ENCODE data around the gene PCBP3. TPM values are rescaled to one million over a fixed set of nuclear protein-coding genes. Genes with fewer than 3 reads are reported as not detected.

The PCBP3 gene
- total RNA-seq, 6 experiments from 2014 or later, result 0.37 to 1.5 (median 0.69) TPM

DNA sequence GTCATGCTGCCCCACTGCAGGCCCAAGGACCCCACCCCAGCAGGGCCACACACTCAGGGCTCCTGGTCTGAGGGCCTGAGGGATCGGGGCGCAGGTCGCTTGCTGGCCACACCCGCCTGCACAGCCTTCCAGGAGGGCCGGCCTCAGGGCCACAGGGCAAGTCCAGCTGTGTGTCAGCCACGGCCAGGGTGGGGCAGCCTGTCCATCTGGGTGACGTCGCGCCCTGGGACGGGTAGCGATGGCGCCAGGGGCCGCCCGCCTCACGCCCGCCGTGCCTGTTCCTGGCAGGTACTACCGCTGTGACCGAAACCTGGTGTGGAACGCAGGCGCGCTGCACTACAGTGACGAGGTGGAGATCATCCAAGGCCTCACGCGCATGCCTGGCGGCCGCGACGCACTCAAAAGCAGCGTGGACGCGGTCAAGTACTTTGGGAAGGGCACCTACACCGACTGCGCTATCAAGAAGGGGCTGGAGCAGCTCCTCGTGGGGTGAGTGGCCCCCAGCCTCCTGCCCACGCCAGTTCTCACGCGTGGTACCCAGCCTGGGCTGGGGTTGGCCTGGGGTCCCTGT lies 340.5 kb downstream of the PCBP3 start:
- DNase-seq (peak; percentile 19 to 57 (median 48)), ATAC-seq (no peak)
- intact Hi-C loops (cut with DNase I), result no loop called here
- no peak for TF ChIP-seq POLR2A (IDR thresholded peaks at IDR 0.05)
- TF ChIP-seq CTCF (IDR thresholded peaks at IDR 0.05), result no peak
- Histone ChIP-seq H3K27ac (no peak overlapping the region), H3K4me3 (no peak overlapping the region), H3K9me3 (no peaks in the 10 kb centered on the region), H3K36me3 (no peaks in the 10 kb centered on the region), H3K27me3 (no peaks in the 10 kb centered on the region), H3K4me1 (peaks cover 0 to 4% (median 2%) of the 10 kb centered on the region in 4 donors)
- WGBS (ENCODE audit: insufficient coverage, low coverage, low lambda C conversion rate, missing lambda C conversion rate), result 100% methylated on average over 3 of the region's 38 CpGs

- Histone ChIP-seq H3K9me3 (no peaks in the 10 kb centered on the region), H3K4me1 (peaks cover 0 to 4% (median 2%) of the 10 kb centered on the region in 4 donors), H3K36me3 (no peaks in the 10 kb centered on the region), H3K27me3 (no peaks in the 10 kb centered on the region), H3K27ac (no peak overlapping the region), H3K4me3 (no peak overlapping the region)
- intact Hi-C loops (cut with DNase I), result no loop called here
- ATAC-seq (no peak), DNase-seq (no peak)
- whole genome bisulfite sequencing (ENCODE audit: insufficient coverage, low coverage, low lambda C conversion rate, missing lambda C conversion rate), result 78% methylated on average over 1 of the region's 3 CpGs
- no peak for TF ChIP-seq CTCF (IDR thresholded peaks at IDR 0.05)
- TF ChIP-seq POLR2A (IDR thresholded peaks at IDR 0.05), result no peak
Measured at GRCh38 chr21:45984584-45985095, 341.1 kb downstream of the PCBP3 start.

DNA sequence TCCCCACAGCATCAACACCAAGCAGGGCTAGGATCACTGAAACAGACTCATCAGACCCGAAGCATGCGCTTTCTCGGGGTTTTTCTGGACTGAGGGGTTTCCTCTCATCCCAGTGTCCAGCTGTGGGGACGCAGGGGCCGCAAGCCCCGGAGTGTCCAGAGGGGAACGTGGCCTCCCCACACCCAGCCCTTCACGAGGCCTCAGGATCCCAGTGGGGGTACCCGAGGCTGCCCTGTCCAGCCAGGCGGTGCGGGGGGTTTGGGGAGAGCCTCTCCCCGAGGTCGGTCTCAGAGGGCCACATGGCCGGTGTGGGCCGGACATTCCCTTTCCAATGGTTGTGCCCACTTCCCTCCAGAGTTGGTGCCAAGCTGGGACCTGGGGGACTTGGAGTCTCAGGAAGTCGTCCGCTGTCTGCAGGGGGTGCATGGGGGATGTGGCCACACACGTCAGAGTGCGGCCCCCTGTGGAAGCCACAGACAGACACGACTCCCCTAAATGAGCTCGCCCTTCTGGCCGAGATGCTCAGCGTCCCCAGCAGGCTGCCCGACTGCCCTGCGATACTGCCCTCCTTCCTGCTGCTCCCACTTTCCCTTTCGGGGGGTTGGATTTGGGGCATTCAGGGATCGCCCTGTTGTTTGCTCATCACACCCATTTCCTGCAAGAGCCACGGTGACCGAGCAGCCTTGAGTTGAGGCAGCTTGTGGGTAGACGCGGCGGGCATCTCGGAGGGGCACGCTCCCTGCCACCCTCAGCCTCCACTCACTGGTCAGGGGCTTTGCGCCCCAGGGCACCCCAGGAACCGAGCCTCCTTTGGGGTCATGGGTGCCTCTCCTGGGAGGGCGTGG lies 342.2 kb downstream of the PCBP3 start:
- intact Hi-C loops (cut with DNase I), result no loop called here
- Histone ChIP-seq H3K27me3 (no peaks in the 10 kb centered on the region), H3K27ac (no peak overlapping the region), H3K4me1 (peaks cover 0 to 4% (median 2%) of the 10 kb centered on the region in 4 donors), H3K36me3 (no peaks in the 10 kb centered on the region), H3K9me3 (no peaks in the 10 kb centered on the region), H3K4me3 (no peak overlapping the region)
- WGBS (ENCODE audit: insufficient coverage, low coverage, low lambda C conversion rate, missing lambda C conversion rate), result 74% methylated on average over 5 of the region's 37 CpGs
- ATAC-seq, result no peak
- TF ChIP-seq CTCF (IDR thresholded peaks at IDR 0.05) (no peak), POLR2A (IDR thresholded peaks at IDR 0.05) (no peak)
- peak; percentile 17 to 52 (median 43) for DNase-seq

DNA sequence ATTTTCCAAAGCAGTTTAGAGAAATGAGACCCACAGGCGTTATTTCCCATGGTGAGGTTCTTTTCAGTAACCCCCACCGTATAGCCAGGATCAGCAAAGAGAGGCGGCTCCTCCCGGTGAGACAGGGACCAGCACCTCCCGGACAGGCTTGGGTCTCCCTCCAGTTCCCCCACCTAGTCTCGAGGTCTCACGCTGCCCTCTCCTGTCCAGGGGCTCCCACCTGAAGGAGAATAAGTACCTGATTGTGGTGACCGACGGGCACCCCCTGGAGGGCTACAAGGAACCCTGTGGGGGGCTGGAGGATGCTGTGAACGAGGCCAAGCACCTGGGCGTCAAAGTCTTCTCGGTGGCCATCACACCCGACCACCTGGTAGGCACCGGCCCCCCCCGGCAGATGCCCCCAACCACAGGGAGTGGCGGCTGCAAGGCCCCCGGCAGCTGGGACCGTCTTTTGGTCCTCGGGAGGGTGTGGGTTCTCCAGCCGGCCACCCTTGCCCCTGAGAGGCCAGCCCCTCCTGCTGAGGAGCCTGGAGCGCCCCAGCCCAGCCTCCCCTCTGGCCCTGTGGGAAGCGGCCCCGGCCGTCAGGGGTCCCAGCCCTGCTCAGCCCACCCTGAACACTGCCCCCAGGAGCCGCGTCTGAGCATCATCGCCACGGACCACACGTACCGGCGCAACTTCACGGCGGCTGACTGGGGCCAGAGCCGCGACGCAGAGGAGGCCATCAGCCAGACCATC lies 343.0 kb downstream of the PCBP3 start:
- Histone ChIP-seq H3K27ac (no peak overlapping the region), H3K4me3 (no peak overlapping the region), H3K27me3 (no peaks in the 10 kb centered on the region), H3K9me3 (no peaks in the 10 kb centered on the region), H3K4me1 (peaks cover 0 to 4% (median 2%) of the 10 kb centered on the region in 4 donors), H3K36me3 (no peaks in the 10 kb centered on the region)
- TF ChIP-seq CTCF (IDR thresholded peaks at IDR 0.05) (no peak), POLR2A (IDR thresholded peaks at IDR 0.05) (no peak)
- 85% methylated on average over 7 of the region's 36 CpGs for WGBS (ENCODE audit: insufficient coverage, low coverage, low lambda C conversion rate, missing lambda C conversion rate)
- DNase-seq (peak in 2 of 3 donors; percentile 19 to 39), ATAC-seq (no peak)
- intact Hi-C loops (cut with DNase I), result no loop called here

Measured in right lobe of liver (tissue), 6 donors.